ENCODE data around the gene LRMDA.

The LRMDA gene

DNA sequence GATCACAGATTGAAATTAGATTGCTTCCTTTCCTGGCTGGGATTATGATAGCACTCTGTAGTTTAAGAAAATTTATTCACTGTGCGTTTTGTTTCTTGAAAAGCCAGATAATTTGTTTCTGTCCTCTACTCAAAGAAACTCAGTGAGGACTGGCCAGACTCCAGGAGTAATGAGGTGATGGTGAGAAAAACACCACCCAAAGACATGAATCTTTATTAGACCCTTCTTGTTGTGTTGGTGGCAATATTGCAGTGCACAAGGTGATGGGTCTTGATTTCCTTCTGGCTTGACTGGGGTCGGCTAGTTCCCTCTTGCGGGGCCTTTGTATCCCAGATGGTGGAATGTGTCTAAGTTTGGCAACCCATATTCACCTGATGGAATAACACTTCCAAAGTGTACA is 756.8 kb downstream of the LRMDA start:
- DNase-seq (ENCODE audit: low read depth): no peak
- H3K4me3 ChIP-seq (ENCODE audit: low read depth, low read length): no peak overlapping the region
- no peak for TF ChIP-seq CTCF (IDR thresholded peaks at IDR 0.05; ENCODE audit: insufficient read depth, low read depth, low read length, missing control alignments)

GRCh38 chr10:76190634-76191270 is 759.3 kb downstream of the LRMDA start:
- no peak for DNase-seq (ENCODE audit: low read depth)
- TF ChIP-seq CTCF (IDR thresholded peaks at IDR 0.05; ENCODE audit: insufficient read depth, low read depth, low read length, missing control alignments): no peak

GRCh38 chr10:76191336-76191735 is 759.9 kb downstream of the LRMDA start:
- no peak for TF ChIP-seq CTCF (IDR thresholded peaks at IDR 0.05; ENCODE audit: insufficient read depth, low read depth, low read length, missing control alignments)
- H3K4me3 ChIP-seq (ENCODE audit: low read depth, low read length): no peak overlapping the region
- no peak for DNase-seq (ENCODE audit: low read depth)

More at GRCh38 chr10:76190634-76191270, 759.3 kb downstream of the LRMDA start:
- H3K4me3 ChIP-seq (ENCODE audit: low read depth, low read length): no peak overlapping the region

DNA sequence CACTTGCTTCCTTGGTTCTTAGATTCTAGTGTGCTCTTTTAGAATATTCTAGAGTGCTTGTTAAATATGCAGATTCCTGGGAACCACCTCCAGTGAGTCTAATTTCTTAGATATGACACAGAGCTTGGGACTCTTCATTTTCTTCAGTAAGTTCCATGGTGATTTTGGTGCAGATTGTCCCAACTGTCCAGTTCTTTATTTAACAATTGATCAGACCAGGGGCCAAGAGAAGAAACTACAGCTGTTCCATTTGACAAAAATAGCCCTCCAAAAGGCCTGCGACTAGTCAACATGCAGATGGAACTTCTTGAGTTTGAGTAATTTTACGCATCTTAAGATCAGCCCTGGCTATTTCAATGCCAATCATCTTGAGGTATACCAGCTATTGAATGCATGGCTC is 760.7 kb downstream of the LRMDA start:
- TF ChIP-seq CTCF (IDR thresholded peaks at IDR 0.05; ENCODE audit: insufficient read depth, low read depth, low read length, missing control alignments): no peak
- H3K4me3 ChIP-seq (ENCODE audit: low read depth, low read length): no peak overlapping the region
- no peak for DNase-seq (ENCODE audit: low read depth)

GRCh38 chr10:76192694-76193320 is 761.4 kb downstream of the LRMDA start:
- no peak overlapping the region for H3K4me3 ChIP-seq (ENCODE audit: low read depth, low read length)
- no peak for DNase-seq (ENCODE audit: low read depth)
- TF ChIP-seq CTCF (IDR thresholded peaks at IDR 0.05; ENCODE audit: insufficient read depth, low read depth, low read length, missing control alignments): no peak

DNA sequence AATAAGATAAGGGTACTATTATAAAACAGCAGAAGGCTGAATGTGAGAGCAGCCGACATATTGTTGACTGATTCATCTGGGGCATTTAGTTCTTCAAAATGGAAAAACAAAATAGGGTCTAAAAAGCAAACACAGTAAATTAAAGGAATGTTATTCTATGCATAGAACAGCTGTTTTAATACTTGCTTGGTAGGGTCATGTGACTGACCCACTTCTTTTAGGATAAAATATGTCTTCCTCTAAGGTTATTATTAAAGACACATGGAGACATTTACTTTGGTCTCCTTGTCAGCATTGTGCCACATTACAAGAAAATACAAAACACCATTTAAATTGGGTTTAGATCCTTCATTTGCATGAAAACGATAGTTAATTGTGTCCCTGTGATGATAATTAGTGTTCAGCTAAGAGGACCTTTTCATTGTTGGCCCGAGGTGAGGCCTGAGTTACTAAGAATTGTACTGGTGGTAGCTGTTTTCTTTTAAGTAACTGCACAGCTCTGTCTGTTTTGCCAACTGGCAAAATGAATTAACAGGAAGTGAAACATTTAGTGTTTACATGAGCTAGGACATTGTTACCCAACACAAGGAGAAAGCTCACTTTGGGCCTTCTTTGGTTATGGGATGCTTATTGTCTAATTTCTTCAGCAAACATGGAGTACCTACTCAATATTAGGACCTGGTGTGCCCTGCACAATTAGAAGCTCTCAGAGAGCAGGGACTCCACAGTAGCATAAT is 764.4 kb downstream of the LRMDA start:
- no peak for TF ChIP-seq CTCF (IDR thresholded peaks at IDR 0.05; ENCODE audit: insufficient read depth, low read depth, low read length, missing control alignments)
- no peak for DNase-seq (ENCODE audit: low read depth)
- H3K4me3 ChIP-seq (ENCODE audit: low read depth, low read length): no peak overlapping the region
